Transverse colon (tissue), 4 donors: Measurements from ENCODE around the gene TMEM238L. TPM values are rescaled to one million over a fixed set of nuclear protein-coding genes. Genes with fewer than 3 reads are reported as not detected.

ENCODE experiments used
- DNase-seq: peaks from one replicate; pipeline ENCODE4 v3.0.0-alpha.2; 2019
- H3K27ac ChIP-seq, 4 donors: fragments of 200-600 bp; sonication (generic); 2 replicates each; pipeline ENCODE4 v1.5.1; 2016 to 2018; ENCODE audit warnings: inconsistent platforms in 4 of 4
- H3K27me3 ChIP-seq: fragments of 200-600 bp; sonication (generic); 2 replicates; pipeline ENCODE4 v1.5.1; 2017; ENCODE audit warnings: inconsistent platforms
- H3K36me3 ChIP-seq, 4 donors: fragments of 200-600 bp; sonication (generic); 2 replicates each; pipeline ENCODE4 v1.5.1; 2017 to 2019; ENCODE audit warnings: inconsistent platforms in 4 of 4
- H3K4me1 ChIP-seq, 4 donors: fragments of 200-600 bp; sonication (generic); 2 replicates each; pipeline ENCODE4 v1.5.1; 2017 to 2020; ENCODE audit warnings: inconsistent platforms in 4 of 4
- H3K4me3 ChIP-seq, 4 donors: fragments of 200-600 bp; sonication (generic); 1 replicate in 1 of 4; 2 replicates in 3 of 4; pipeline versions ENCODE4 v1.5.1 to v1.6.1; 2017 to 2019; ENCODE audit warnings: inconsistent platforms in 4 of 4
- H3K9me3 ChIP-seq, 2 donors: fragments of 200-600 bp; sonication (generic); 2 replicates each; pipeline ENCODE4 v1.5.1; 2017 to 2019; ENCODE audit warnings: inconsistent platforms in 2 of 2
- CTCF ChIP-seq, 5 experiments: fragments of 200-600 bp in 3 of 5; fragments of 450-650 bp in 2 of 5; sonication (generic) in 3 of 5; IDR thresholded peaks; 1 replicate in 2 of 5; 2 replicates in 3 of 5; pipeline ENCODE4 v1.5.1; 2016 to 2017; ENCODE audit warnings: antibody characterized with exemption in 5 of 5, inconsistent platforms in 3 of 5, mild to moderate bottlenecking in 2 of 5, moderate library complexity in 1 of 5
- EP300 ChIP-seq: sonication (generic); formaldehyde crosslinking; IDR thresholded peaks from one replicate; pipeline ENCODE4 v1.6.1; 2017; ENCODE audit warnings: antibody characterized with exemption, low read depth
- POLR2A ChIP-seq: fragments of 450-650 bp; IDR thresholded peaks from one replicate; pipeline ENCODE4 v1.6.1; 2016; ENCODE audit warnings: antibody characterized with exemption, mild to moderate bottlenecking, moderate library complexity
- POLR2AphosphoS5 ChIP-seq, 3 donors: sonication (generic); formaldehyde crosslinking; IDR thresholded peaks; one replicate each; pipeline ENCODE4 v1.6.1; 2016; ENCODE audit warnings: antibody characterized with exemption in 3 of 3
- WGBS, 2 donors: methylation state at CpG; one replicate each; pipeline ENCODE4 v1.1.5; 2018; ENCODE audit warnings: low coverage in 1 of 2; 5-methylcytosine and 5-hydroxymethylcytosine counted together
- in situ Hi-C, 4 donors: fragments of 200-750 bp; cut with MboI; loops; one replicate each; pipeline versions ENCODE4 v1.15.0 to v1.15.1; 2017; ENCODE audit warnings: low sequenced_read_pairs in 3 of 4, low pct_ligation_motif_present in 1 of 4, low pct_unique_long_range_greater_than_20kb in 1 of 4
- intact Hi-C: fragments of 100-400 bp; cut with DNase I; formaldehyde crosslinking; loops from one replicate; pipeline ENCODE4 v1.15.1; 2023; ENCODE audit warnings: low total_unique reads
- total RNA-seq, 4 donors: library from RNA; depleted of rRNA; stranded (reverse); fragments of >200 nt; gene quantifications; one replicate each; pipeline ENCODE4 v1.1.0, GENCODE V29; 2016

The TMEM238L gene
- total RNA-seq, 4 donors from 2014 or later = 34.4 to 66.5 (median 42.5) TPM

- TF ChIP-seq CTCF (IDR thresholded peaks at IDR 0.05) (no peak), EP300 (no peak), POLR2AphosphoS5 (IDR thresholded peaks at IDR 0.05) (peak; percentile 44 to 69 (median 67)), POLR2A (peak; percentile 79)
- in situ Hi-C loops = no loop called here
- no peaks in the 10 kb centered on the region for H3K36me3 ChIP-seq
- H3K27me3 ChIP-seq = no peaks in the 10 kb centered on the region
- 40 to 52% methylated on average over 1 to 14 of the region's 14 CpGs for WGBS, 2 donors
- intact Hi-C loops = no loop called here
- H3K4me1 ChIP-seq = peaks cover 10 to 36% (median 30%) of the 10 kb centered on the region in 4 donors
- peak overlapping the region; percentile 27 to 59 (median 50) for H3K4me3 ChIP-seq
- peak overlapping the region; percentile 87 to 94 (median 90) for H3K27ac ChIP-seq
- H3K9me3 ChIP-seq = no peaks in the 10 kb centered on the region
- peak; percentile 81 for DNase-seq
Measured at GRCh38 chr17:10802496-10803284, 1.2 kb downstream of the TMEM238L start.

DNA sequence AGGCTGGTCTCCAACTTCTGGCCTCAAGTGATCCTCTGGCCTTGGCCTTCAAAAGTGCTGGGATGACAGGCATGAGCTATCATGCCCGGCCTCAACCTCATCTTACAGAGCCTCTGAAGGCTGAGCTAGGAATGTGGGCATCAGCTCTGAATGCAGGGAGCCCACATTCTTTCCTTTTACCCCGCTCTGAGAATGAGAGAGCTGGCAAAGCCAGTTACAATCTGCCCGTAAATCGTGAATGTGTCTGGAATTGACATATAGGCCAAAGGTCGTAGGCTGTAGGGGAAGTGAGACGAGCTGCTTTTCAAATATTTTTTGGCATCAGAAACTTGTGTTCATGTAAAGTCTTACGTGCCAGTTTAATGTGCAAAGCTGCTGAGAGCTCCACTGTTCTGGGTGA lies 4.5 kb downstream of the TMEM238L start:
- H3K27ac ChIP-seq = peak overlapping the region; percentile 87 to 94 (median 90)
- no peaks in the 10 kb centered on the region for H3K9me3 ChIP-seq
- 40 to 46% methylated on average over 1 to 7 of the region's 7 CpGs for WGBS, 2 donors
- TF ChIP-seq EP300 (no peak), POLR2AphosphoS5 (IDR thresholded peaks at IDR 0.05) (peak in 1 of 3 donors; percentile 24), POLR2A (no peak)
- no peak for DNase-seq
- peaks cover 14 to 38% (median 30%) of the 10 kb centered on the region in 4 donors for H3K4me1 ChIP-seq
- peak overlapping the region in 2 of 4 donors; percentile 51 to 59 for H3K4me3 ChIP-seq
- no peaks in the 10 kb centered on the region for H3K36me3 ChIP-seq
- intact Hi-C loops = no loop called here
- in situ Hi-C loops = no loop called here
- no peaks in the 10 kb centered on the region for H3K27me3 ChIP-seq

GRCh38 chr17:10798910-10799309 lies 5.0 kb downstream of the TMEM238L start:
- intact Hi-C loops = no loop called here
- Histone ChIP-seq H3K36me3 (no peaks in the 10 kb centered on the region), H3K27ac (peak overlapping the region; percentile 87 to 94 (median 90)), H3K9me3 (no peaks in the 10 kb centered on the region), H3K4me3 (peak overlapping the region in 2 of 4 donors; percentile 51 to 59), H3K27me3 (no peaks in the 10 kb centered on the region), H3K4me1 (peaks cover 14 to 35% (median 29%) of the 10 kb centered on the region in 4 donors)
- DNase-seq = no peak
- in situ Hi-C loops = no loop called here
- WGBS, 2 donors = 38 to 63% methylated on average over 4 to 7 of the region's 7 CpGs
- no peak for TF ChIP-seq EP300
- no peak for TF ChIP-seq POLR2AphosphoS5 (IDR thresholded peaks at IDR 0.05)
- no peak for TF ChIP-seq CTCF (IDR thresholded peaks at IDR 0.05)

DNA sequence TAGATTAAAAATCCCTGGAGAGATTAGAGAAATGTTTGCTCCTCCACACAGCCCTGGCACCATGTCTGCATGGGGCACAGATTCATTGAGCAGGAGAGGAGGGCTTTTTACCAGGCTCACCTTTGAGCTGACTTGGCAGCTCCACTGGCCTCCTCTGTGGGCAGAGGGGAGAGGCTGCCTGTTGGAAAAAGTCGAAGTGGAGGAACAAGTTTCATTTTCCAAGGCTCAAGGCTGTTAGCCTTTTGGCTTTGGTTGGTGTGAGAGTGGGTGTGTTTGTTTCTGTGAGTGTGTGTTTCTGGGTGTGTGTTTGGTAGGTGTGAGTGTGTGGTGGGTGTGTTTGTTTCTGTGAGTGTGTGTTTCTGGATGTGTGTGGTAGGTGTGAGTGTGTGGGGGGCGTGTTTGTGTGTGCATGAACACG lies 5.6 kb downstream of the TMEM238L start:
- Histone ChIP-seq H3K27me3 (no peaks in the 10 kb centered on the region), H3K4me1 (peaks cover 14 to 35% (median 29%) of the 10 kb centered on the region in 4 donors), H3K27ac (peak overlapping the region; percentile 87 to 94 (median 90)), H3K4me3 (peak overlapping the region in 2 of 4 donors; percentile 1 to 28), H3K36me3 (no peaks in the 10 kb centered on the region), H3K9me3 (no peaks in the 10 kb centered on the region)
- DNase-seq = peak; percentile 73
- TF ChIP-seq POLR2A (peak; percentile 29), POLR2AphosphoS5 (IDR thresholded peaks at IDR 0.05) (peak in 2 of 3 donors; percentile 37 to 56), EP300 (no peak), CTCF (IDR thresholded peaks at IDR 0.05) (no peak)
- in situ Hi-C loops = no loop called here
- 0 to 23% methylated on average over 1 to 3 of the region's 3 CpGs for WGBS, 2 donors
- intact Hi-C loops = no loop called here
